Skeletal muscle cell (primary cell): Measurements from ENCODE around the gene POLD4.

ENCODE experiments used
- DNase-seq: peaks from one replicate; pipeline ENCODE4 v3.0.0-alpha.2; 2010; ENCODE audit warnings: low read depth
- H3K4me3 ChIP-seq: 2 replicates; pipeline ENCODE4 v1.5.1; 2011; ENCODE audit warnings: low read depth, mild to moderate bottlenecking, control low read depth, low read length, moderate library complexity

Gene POLD4

GRCh38 chr11:67357831-67358670 is 4.7 kb upstream of the POLD4 start:
- DNase-seq: no peak
- no peak overlapping the region for H3K4me3 ChIP-seq

DNA sequence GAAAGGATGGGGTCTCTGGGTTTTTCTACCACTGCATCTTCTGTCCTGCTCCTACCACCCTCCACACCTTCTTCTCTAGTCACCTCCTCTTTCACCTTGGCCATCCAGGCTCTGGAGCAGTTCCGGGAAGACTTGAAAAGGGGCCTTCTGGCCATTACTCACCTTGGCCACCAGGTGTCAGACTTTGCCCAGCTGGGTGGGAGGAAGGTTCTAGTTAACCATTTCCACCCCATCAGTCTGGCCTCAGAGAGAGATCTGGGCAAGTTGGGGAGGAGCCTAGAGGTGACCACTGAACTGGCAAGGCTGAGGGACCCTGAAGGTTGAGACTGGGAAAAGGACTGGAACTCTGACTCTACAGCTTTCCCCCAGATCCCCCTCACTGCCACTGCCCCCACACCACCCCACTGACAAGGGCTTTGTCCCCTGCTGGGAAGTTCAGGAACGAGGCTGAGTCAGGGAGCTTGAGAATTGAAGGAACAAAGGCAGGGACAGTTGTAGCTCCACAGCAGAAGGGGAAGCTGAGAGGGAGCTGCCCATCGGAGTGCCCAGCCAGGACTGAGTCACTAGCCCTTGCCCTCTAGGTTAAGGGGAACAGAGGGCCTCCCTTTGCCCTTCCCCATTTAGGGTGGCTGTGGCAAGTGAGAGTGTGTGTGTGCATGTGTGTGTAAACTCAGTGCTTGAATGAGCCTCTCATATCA is 3.7 kb upstream of the POLD4 start:
- no peak for DNase-seq
- no peak overlapping the region for H3K4me3 ChIP-seq

DNA sequence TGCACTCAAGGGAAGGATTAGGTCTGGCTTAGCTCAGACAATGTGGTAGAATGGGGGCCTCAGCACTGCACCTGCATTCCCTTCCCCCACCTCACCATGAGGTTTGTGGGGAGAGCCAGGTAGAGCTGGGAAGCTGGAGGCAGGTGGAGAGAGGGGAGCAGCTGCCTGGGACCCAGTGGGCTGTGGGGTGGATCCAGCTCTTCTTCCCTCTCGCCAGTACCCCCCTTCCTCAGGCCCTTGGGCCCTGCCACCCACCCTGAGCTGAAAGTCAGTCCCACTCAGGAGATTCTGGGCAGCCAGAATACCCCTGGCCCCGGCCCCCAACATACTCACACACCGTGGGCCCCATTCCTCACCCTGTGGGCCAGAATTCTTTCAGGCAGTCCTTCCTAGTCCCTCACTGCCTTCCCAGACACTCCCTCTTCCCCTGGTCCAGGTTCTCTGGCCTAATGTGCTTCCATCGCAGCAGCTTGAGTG is 3.1 kb upstream of the POLD4 start:
- H3K4me3 ChIP-seq: no peak overlapping the region
- DNase-seq: no peak

GRCh38 chr11:67355794-67356386 is 2.5 kb upstream of the POLD4 start:
- DNase-seq: no peak
- no peak overlapping the region for H3K4me3 ChIP-seq

DNA sequence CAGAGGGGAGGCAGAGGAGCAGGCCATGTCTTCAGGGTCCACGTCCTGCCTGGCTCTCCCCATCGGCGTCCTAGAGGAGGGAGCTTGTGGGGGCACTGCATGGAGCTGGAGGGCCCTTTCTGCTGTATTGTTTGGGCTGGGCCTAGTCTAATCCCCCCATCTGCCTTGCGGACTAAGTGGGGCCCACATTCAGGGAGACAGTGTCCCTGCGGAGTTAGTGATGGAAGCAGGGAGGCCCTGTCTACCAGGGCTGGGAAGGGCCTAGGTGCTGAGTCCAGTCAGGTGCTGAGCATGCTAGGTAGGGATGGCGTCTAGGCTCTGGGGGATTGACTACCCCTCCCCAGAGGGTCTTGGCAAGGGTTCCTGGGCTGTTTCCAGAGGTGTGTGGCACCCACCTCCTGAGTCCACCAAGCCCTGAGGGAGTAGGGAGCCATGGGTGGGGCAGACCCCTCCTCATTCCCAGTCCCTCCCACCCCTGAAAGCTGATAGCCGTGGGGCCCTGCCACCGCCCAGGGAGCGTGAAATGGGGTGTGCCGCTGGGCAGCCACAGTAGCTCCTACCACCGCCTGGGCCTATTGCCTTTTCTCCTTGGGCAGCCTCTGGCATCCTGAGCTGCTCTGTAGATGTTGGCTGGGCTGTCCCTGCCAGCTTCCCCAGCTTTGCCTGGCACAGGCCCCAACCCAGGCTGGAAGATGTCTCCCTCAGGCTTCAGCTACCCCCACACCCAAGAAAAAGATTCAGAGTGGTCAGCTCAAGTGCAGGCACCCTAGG is 1.9 kb upstream of the POLD4 start:
- no peak for DNase-seq
- no peak overlapping the region for H3K4me3 ChIP-seq

- peak overlapping the region; percentile 66 for H3K4me3 ChIP-seq
- DNase-seq: peak; percentile 97
Observed at GRCh38 chr11:67354075-67355022, 1.0 kb upstream of the POLD4 start.

GRCh38 chr11:67352546-67353316 is 615 bp downstream of the POLD4 start:
- DNase-seq: no peak

DNA sequence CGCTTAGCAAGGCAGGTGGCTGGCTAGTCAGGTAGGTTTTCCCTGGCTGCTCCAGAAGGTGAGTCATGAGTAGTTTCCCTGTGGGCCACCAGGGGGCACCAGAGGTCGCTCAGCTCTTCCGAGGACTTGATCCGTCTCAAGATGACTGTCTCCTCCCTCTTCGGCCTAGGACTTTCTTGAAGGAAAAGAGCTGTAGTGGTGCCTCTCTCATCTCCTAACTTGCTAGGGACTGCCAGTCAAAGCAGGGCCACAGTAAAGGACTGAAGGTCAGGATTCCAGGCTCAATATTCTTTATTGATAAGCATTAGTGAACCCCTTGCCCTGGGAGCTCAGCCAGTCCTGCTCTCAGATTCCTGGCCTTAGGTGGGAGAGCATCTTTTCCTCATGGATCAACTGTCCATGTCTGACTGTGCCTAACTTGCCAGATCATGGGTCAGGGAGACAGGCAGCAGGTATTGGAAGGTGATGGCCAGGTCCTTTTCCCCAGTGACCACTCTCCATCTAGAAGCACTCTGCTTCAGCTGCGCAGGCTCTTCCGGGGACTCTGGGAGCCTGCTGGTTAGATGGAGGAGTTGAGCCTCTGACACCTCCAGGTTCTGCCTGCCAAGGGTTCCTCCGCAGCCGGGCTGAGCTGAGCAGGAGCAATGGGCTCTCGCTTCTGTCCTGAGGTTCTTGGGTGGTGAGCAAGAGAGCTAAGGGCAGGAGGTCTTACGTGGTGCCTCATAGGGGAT is 1.9 kb downstream of the POLD4 start:
- no peak for DNase-seq
- no peak overlapping the region for H3K4me3 ChIP-seq

More at GRCh38 chr11:67352546-67353316, 615 bp downstream of the POLD4 start:
- H3K4me3 ChIP-seq: peak overlapping the region; percentile 66

- H3K4me3 ChIP-seq: no peak overlapping the region
- DNase-seq: no peak
Observed at GRCh38 chr11:67349928-67350465, 3.3 kb downstream of the POLD4 start.

DNA sequence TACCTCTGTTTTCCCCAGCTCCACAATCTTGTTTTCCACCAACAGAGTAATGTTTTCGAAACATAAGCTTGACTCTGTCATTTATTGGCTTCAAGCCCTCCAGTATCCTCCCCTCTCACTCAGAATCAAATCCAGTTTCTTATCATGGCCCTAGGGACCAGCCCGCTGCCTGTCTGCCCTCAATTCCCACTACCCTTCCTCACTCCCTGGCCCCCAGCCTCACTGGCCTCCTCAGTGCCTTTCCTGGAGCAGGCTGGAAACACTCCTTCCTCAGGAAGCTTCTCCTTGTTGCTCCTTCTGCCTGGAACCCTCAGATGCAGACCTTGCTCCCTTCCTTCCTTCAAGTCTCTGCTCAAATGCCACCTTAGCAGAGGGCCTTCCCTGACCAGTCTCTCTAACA is 3.9 kb downstream of the POLD4 start:
- no peak for DNase-seq
- no peak overlapping the region for H3K4me3 ChIP-seq

GRCh38 chr11:67349036-67349435 is 4.3 kb downstream of the POLD4 start:
- H3K4me3 ChIP-seq: no peak overlapping the region
- no peak for DNase-seq

DNA sequence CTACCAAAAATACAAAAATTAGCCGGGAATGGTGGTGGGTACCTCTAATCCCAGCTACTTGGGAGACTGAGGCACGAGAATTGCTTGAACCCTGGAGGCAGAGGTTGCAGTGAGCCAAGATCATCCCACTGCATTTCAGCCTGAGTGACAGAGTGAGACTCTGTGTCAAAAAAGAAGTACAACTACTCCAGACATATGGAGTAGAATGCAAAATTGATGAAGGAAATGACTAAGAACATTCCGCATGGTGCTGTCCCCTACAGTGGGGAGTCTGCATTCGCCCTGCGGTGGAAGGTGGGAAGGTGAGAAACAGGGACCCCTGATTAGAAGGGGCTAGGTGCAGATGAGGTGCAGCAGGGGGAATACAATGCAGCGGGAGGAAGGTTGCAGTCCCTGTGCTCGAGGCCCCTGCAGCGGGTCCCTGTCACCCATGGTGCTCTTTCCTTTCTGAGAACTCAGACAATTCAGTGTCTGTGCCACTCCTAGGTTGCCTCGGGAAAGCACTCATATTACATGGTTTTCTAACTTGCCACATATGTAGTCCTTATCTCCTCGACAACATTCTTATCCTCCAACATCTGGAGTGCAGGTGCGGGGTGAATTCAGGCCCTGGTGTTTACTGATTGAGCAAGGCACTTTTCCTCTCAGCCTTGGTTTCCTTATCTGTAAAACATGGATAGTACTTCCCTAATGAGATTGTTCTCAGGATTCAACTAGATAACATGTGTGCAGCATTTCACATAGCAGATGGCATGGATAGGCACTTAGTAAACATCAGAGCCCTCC is 5.2 kb downstream of the POLD4 start:
- H3K4me3 ChIP-seq: no peak overlapping the region
- no peak for DNase-seq

- no peak for DNase-seq
Observed at GRCh38 chr11:67345920-67346819, 7.2 kb downstream of the POLD4 start.

GRCh38 chr11:67345247-67345919 is 8.0 kb downstream of the POLD4 start:
- no peak for DNase-seq

More at GRCh38 chr11:67345920-67346819, 7.2 kb downstream of the POLD4 start:
- H3K4me3 ChIP-seq: no peak overlapping the region

DNA sequence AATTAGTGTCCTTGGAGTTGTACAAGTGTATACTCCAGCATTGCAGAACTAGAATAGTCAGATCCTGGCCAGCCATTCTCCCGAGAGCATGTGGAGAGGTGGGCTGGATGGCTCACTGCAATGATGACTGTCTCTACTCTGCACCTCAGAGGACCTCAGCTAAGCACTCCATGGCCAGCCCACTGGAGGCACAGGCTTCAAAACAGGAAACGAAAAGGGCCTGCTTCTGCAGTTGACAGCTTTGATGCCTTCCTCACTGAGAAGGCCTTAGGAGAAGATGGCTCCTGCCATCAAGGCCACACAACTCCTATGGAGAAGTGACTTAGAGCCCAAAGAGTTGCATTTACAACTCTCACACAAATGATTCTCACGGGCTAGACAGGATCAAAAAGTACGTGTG is 9.1 kb downstream of the POLD4 start:
- no peak overlapping the region for H3K4me3 ChIP-seq
- no peak for DNase-seq

More at GRCh38 chr11:67345247-67345919, 8.0 kb downstream of the POLD4 start:
- H3K4me3 ChIP-seq: no peak overlapping the region
